ENCODE results near the gene PSAPL1. TPM values are rescaled to one million over a fixed set of nuclear protein-coding genes. Genes with fewer than 3 reads are reported as not detected.

The PSAPL1 gene
- total RNA-seq, 1 donor from 2014 or later: not detected

DNA sequence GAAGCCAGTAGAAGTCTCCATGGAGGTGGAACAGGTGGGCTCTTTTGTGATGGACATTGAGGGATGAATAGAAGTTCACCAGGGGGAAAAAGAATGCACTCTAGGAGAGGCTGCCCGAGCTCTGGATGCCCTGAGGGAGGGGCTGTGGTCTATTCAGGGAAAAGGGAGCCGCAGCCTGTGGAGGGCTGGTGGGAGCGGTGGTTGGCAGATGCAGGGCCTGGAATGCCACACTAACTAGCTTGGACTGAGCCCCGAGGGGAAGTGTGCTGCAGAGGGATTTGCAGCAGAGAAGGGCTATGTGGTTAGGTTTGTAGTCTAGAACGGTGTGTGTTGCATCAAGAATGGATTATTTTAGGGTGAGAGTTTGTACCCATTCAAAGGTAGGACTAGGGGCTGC lies 29.5 kb upstream of the PSAPL1 start:
- H3K27me3 ChIP-seq (ENCODE audit: control insufficient read depth, insufficient read depth, low read length): peaks cover 12% of the 10 kb centered on the region
- no peaks in the 10 kb centered on the region for H3K36me3 ChIP-seq (ENCODE audit: control insufficient read depth, insufficient read depth, low read length)
- TF ChIP-seq, protein P1, sequence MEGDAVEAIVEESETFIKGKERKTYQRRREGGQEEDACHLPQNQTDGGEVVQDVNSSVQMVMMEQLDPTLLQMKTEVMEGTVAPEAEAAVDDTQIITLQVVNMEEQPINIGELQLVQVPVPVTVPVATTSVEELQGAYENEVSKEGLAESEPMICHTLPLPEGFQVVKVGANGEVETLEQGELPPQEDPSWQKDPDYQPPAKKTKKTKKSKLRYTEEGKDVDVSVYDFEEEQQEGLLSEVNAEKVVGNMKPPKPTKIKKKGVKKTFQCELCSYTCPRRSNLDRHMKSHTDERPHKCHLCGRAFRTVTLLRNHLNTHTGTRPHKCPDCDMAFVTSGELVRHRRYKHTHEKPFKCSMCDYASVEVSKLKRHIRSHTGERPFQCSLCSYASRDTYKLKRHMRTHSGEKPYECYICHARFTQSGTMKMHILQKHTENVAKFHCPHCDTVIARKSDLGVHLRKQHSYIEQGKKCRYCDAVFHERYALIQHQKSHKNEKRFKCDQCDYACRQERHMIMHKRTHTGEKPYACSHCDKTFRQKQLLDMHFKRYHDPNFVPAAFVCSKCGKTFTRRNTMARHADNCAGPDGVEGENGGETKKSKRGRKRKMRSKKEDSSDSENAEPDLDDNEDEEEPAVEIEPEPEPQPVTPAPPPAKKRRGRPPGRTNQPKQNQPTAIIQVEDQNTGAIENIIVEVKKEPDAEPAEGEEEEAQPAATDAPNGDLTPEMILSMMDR (IDR thresholded peaks at IDR 0.05; ENCODE audit: insufficient read depth, low read length, poor library complexity, severe bottlenecking): no peak
- no peak for DNase-seq (ENCODE audit: low read depth)
- no peak overlapping the region for H3K4me3 ChIP-seq (ENCODE audit: low read depth, low read length)

DNA sequence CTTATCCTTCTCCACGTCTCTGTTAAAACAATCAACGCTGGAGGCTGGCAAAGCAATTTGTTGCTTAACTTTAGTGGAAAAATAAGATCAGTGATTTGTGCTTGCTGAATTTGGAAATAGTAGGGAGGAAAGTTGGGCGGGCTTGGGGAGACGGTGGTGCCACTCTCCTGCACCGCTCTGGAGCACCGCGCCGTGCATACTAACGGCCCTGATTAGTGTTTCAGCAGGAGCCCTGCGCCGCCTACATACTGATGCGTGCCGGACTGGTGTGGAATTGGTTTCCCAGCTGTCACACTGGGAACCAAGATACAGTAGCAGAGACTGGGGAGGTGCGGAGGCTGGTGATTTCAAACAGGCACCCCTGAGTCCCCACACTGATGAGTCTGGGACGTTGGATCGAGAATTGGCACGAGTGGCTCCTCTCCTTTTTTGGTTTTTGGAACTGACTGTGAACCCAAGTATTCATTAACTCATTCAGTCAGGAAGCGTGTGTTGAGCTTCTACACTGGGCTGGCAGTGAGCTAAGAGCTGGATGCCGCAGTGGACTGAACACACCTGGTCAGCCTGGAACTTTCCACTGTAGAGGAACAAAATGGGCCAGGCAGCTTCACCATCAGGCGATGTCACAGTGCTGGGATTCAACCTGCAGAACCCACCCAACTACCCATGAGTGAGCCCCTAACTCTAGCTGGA lies 29.0 kb upstream of the PSAPL1 start:
- Histone ChIP-seq H3K27me3 (ENCODE audit: control insufficient read depth, insufficient read depth, low read length) (peaks cover 12% of the 10 kb centered on the region), H3K4me3 (ENCODE audit: low read depth, low read length) (no peak overlapping the region), H3K36me3 (ENCODE audit: control insufficient read depth, insufficient read depth, low read length) (no peaks in the 10 kb centered on the region)
- TF ChIP-seq, protein P1 (IDR thresholded peaks at IDR 0.05; ENCODE audit: insufficient read depth, low read length, poor library complexity, severe bottlenecking): no peak
- DNase-seq (ENCODE audit: low read depth): no peak

DNA sequence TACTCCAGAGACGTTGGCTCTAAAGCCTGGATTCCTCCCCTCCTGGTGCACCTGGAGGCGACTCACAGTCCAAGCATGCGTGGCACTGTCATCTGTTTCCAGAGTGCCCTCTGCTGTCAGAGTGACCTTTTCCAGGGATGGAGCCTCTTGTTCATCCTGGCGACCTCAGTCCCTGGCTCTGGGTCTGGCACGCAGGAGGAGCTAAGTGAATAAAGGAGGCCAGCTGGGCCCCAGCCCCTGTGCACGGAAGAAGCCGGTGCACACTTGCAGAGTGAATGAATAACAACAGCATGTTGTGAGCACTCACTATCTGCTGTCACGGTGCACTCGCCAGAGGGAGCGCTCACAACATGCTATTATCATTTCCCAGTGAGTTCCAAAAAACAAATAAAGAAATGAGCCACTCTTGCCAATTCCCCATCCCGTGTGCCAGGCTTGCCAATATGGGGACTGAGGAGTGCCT lies 27.8 kb upstream of the PSAPL1 start:
- TF ChIP-seq, protein P1 (IDR thresholded peaks at IDR 0.05; ENCODE audit: insufficient read depth, low read length, poor library complexity, severe bottlenecking): no peak
- Histone ChIP-seq H3K36me3 (ENCODE audit: control insufficient read depth, insufficient read depth, low read length) (no peaks in the 10 kb centered on the region), H3K27me3 (ENCODE audit: control insufficient read depth, insufficient read depth, low read length) (peaks cover 12% of the 10 kb centered on the region), H3K4me3 (ENCODE audit: low read depth, low read length) (no peak overlapping the region)
- no peak for DNase-seq (ENCODE audit: low read depth)

DNA sequence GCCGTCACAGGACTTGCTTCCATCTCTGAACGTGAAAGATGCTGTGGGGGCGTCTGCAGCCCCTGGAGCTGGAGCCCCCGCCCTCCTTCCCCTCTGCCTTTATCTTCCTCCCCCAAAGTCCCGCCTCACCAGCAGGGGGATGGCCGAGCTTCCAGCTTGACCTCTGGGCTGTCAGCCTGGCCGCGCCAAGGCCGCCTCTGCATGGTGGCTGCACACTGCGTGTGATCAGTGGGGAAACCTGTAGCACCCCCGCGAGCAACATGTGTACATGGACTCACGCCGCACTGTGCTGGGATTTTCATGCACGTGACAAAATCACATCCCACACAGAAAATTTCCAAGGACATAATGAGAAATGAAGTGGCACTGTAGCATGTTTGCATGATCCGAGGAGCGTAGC lies 26.5 kb upstream of the PSAPL1 start:
- Histone ChIP-seq H3K4me3 (ENCODE audit: low read depth, low read length) (no peak overlapping the region), H3K27me3 (ENCODE audit: control insufficient read depth, insufficient read depth, low read length) (peaks cover 12% of the 10 kb centered on the region), H3K36me3 (ENCODE audit: control insufficient read depth, insufficient read depth, low read length) (no peaks in the 10 kb centered on the region)
- DNase-seq (ENCODE audit: low read depth): no peak
- TF ChIP-seq, protein P1 (IDR thresholded peaks at IDR 0.05; ENCODE audit: insufficient read depth, low read length, poor library complexity, severe bottlenecking): no peak

DNA sequence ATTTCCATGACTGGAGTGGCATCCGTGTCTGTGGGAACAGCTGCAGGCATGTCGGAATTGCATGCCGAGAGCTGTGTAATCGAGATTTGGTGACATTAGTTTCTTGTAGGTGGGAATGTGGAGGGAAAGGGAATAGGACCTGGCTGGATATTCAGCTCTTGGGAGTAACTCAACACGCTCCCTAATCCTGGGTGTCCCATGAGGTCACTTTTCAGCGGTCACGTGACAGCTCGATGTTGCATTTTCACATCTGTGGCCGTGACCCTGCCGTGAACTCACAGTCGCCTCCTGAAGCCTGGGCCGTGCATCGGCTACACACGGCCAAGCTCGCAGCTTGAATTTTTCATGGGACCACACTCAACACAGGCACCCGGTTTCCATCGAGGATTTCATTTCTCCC lies 25.8 kb upstream of the PSAPL1 start:
- H3K4me3 ChIP-seq (ENCODE audit: low read depth, low read length): no peak overlapping the region
- TF ChIP-seq, protein P1 (IDR thresholded peaks at IDR 0.05; ENCODE audit: insufficient read depth, low read length, poor library complexity, severe bottlenecking): no peak
- peaks cover 10% of the 10 kb centered on the region for H3K27me3 ChIP-seq (ENCODE audit: control insufficient read depth, insufficient read depth, low read length)
- DNase-seq (ENCODE audit: low read depth): no peak
- no peaks in the 10 kb centered on the region for H3K36me3 ChIP-seq (ENCODE audit: control insufficient read depth, insufficient read depth, low read length)

DNA sequence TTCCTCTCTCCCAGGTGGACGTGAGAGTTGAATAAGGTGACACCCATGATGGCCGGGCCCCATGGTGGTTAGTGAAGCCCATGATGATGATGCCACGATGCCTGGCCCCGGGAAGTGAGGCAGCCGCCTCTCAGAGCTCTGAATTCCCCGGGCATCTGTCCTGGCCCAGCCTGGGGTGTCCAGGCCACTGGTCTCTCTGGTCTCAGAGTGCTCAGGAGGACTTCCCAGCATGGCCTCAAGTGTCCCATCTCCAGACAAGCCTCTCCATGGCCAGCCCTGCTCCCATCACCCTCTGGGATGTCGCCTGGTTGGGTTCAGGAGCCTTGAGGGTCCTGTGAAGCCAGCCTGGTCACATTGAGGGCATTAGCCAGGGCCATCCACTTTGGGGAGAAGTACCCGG lies 24.7 kb upstream of the PSAPL1 start:
- no peak for DNase-seq (ENCODE audit: low read depth)
- no peaks in the 10 kb centered on the region for H3K36me3 ChIP-seq (ENCODE audit: control insufficient read depth, insufficient read depth, low read length)
- H3K4me3 ChIP-seq (ENCODE audit: low read depth, low read length): no peak overlapping the region
- TF ChIP-seq, protein P1 (IDR thresholded peaks at IDR 0.05; ENCODE audit: insufficient read depth, low read length, poor library complexity, severe bottlenecking): no peak
- peaks cover 10% of the 10 kb centered on the region for H3K27me3 ChIP-seq (ENCODE audit: control insufficient read depth, insufficient read depth, low read length)
